B cell (primary cell): ENCODE measurements around the gene UBE2U.

Experiments used
- EZH2 ChIP-seq: IDR thresholded peaks from 2 replicates; pipeline ENCODE4 v1.6.1; 2012; ENCODE audit warnings: borderline replicate concordance, low read depth, mild to moderate bottlenecking, moderate library complexity, low read length; ENCODE audit not compliant: insufficient read depth, poor library complexity, severe bottlenecking
- TF ChIP-seq, protein P1 (sequence below): fragments of 200-600 bp; IDR thresholded peaks from one replicate; pipeline ENCODE4 v1.8.0; 2022; ENCODE audit warnings: antibody characterized with exemption, mild to moderate bottlenecking

- TF ChIP-seq, protein P1, sequence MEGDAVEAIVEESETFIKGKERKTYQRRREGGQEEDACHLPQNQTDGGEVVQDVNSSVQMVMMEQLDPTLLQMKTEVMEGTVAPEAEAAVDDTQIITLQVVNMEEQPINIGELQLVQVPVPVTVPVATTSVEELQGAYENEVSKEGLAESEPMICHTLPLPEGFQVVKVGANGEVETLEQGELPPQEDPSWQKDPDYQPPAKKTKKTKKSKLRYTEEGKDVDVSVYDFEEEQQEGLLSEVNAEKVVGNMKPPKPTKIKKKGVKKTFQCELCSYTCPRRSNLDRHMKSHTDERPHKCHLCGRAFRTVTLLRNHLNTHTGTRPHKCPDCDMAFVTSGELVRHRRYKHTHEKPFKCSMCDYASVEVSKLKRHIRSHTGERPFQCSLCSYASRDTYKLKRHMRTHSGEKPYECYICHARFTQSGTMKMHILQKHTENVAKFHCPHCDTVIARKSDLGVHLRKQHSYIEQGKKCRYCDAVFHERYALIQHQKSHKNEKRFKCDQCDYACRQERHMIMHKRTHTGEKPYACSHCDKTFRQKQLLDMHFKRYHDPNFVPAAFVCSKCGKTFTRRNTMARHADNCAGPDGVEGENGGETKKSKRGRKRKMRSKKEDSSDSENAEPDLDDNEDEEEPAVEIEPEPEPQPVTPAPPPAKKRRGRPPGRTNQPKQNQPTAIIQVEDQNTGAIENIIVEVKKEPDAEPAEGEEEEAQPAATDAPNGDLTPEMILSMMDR = no peak
- no peak for TF ChIP-seq EZH2
Observed at GRCh38 chr1:64175639-64176038, 27.8 kb upstream of the UBE2U start.
